ENCODE results near the gene VWA7.
A peak's percentile ranks its signal among the peaks of the same experiment; 100 is the strongest.

The VWA7 gene

GRCh38 chr6:31778999-31779885 lies 2.1 kb upstream of the VWA7 start:
- no peak for DNase-seq (ENCODE audit: low read depth)

- no peak for DNase-seq (ENCODE audit: low read depth)
Observed at GRCh38 chr6:31778193-31778592, 1.1 kb upstream of the VWA7 start.

GRCh38 chr6:31777667-31778050 lies 531 bp upstream of the VWA7 start:
- DNase-seq (ENCODE audit: low read depth), result no peak

- DNase-seq (ENCODE audit: low read depth), result no peak
Observed at GRCh38 chr6:31776485-31776988, 591 bp downstream of the VWA7 start.

- DNase-seq (ENCODE audit: low read depth), result no peak
Observed at GRCh38 chr6:31775633-31776484, 1.3 kb downstream of the VWA7 start.

- no peak for DNase-seq (ENCODE audit: low read depth)
Observed at GRCh38 chr6:31775184-31775583, 1.9 kb downstream of the VWA7 start.

GRCh38 chr6:31771992-31772358 lies 5.2 kb downstream of the VWA7 start:
- no peak for DNase-seq (ENCODE audit: low read depth)

- DNase-seq (ENCODE audit: low read depth), result no peak
Observed at GRCh38 chr6:31770860-31771259, 6.3 kb downstream of the VWA7 start.

- DNase-seq (ENCODE audit: low read depth), result peak; percentile 71
Observed at GRCh38 chr6:31769684-31770371, 7.3 kb downstream of the VWA7 start.

GRCh38 chr6:31768363-31769257 lies 8.5 kb downstream of the VWA7 start:
- DNase-seq (ENCODE audit: low read depth), result no peak

- no peak for DNase-seq (ENCODE audit: low read depth)
Observed at GRCh38 chr6:31767096-31767645, 10.0 kb downstream of the VWA7 start.

- no peak for DNase-seq (ENCODE audit: low read depth)
Observed at GRCh38 chr6:31765910-31766794, 11.0 kb downstream of the VWA7 start.

GRCh38 chr6:31765559-31765909 lies 11.6 kb downstream of the VWA7 start:
- DNase-seq (ENCODE audit: low read depth), result no peak

GRCh38 chr6:31764198-31764597 lies 12.9 kb downstream of the VWA7 start:
- no peak for DNase-seq (ENCODE audit: low read depth)

GRCh38 chr6:31763619-31763940 lies 13.5 kb downstream of the VWA7 start:
- no peak for DNase-seq (ENCODE audit: low read depth)

GRCh38 chr6:31762878-31763618 lies 14.1 kb downstream of the VWA7 start:
- DNase-seq (ENCODE audit: low read depth), result no peak

- no peak for DNase-seq (ENCODE audit: low read depth)
Observed at GRCh38 chr6:31762356-31762755, 14.8 kb downstream of the VWA7 start, which contains the start of gene SAPCD1. Gene SAPCD1 (plus strand): TSS chr6:31762656. CDS start chr6:31763055, 399 bp downstream.

- no peak for DNase-seq (ENCODE audit: low read depth)
Observed at GRCh38 chr6:31761343-31761742, 15.8 kb downstream of the VWA7 start.

GRCh38 chr6:31760790-31761189 lies 16.3 kb downstream of the VWA7 start:
- no peak for DNase-seq (ENCODE audit: low read depth)
